DOHH2 (cell line): Measurements from ENCODE around the gene PITRM1.

Experiments
- H3F3A ChIP-seq: fragments of 200-600 bp; sonication (generic), shearing (Covaris generic); 2 replicates; pipeline ENCODE4 v1.6.0; 2016; ENCODE audit warnings: antibody characterized with exemption, mild to moderate bottlenecking; ENCODE audit not compliant: control insufficient read depth, insufficient read depth
- H3K27ac ChIP-seq: fragments of 200-600 bp; sonication (generic); 2 replicates; pipeline ENCODE4 v1.5.1; 2014; ENCODE audit warnings: low read depth, mild to moderate bottlenecking, low read length, moderate library complexity
- H3K27me3 ChIP-seq: fragments of 200-600 bp; sonication (generic); 2 replicates; pipeline ENCODE4 v1.6.1; 2014; ENCODE audit warnings: mild to moderate bottlenecking, low read length, mixed read lengths; ENCODE audit not compliant: control insufficient read depth
- H3K36me3 ChIP-seq: fragments of 200-600 bp; sonication (generic); 2 replicates; pipeline ENCODE4 v1.6.1; 2014; ENCODE audit warnings: mild to moderate bottlenecking, low read length, moderate library complexity, mixed read lengths; ENCODE audit not compliant: control insufficient read depth
- H3K4me1 ChIP-seq: fragments of 200-600 bp; sonication (generic); 2 replicates; pipeline ENCODE4 v1.6.1; 2014; ENCODE audit warnings: mild to moderate bottlenecking, low read length, mixed read lengths; ENCODE audit not compliant: control insufficient read depth
- H3K4me2 ChIP-seq: fragments of 200-600 bp; sonication (generic); 2 replicates; pipeline ENCODE4 v1.6.0; 2014; ENCODE audit warnings: mild to moderate bottlenecking, low read length, moderate library complexity
- H3K4me3 ChIP-seq: fragments of 200-600 bp; sonication (generic); 2 replicates; pipeline ENCODE4 v1.5.1; 2014; ENCODE audit warnings: mild to moderate bottlenecking, low read length, mixed read lengths
- H3K79me2 ChIP-seq: fragments of 200-600 bp; sonication (generic); 2 replicates; pipeline ENCODE4 v1.6.1; 2014; ENCODE audit warnings: mild to moderate bottlenecking, low read length, mixed read lengths; ENCODE audit not compliant: control insufficient read depth
- H3K9me2 ChIP-seq: fragments of 200-600 bp; sonication (generic); replicated peaks from 2 replicates; pipeline ENCODE4 v1.6.1; 2014; ENCODE audit warnings: mild to moderate bottlenecking, low read length, mixed read lengths; ENCODE audit not compliant: control insufficient read depth
- H3K9me3 ChIP-seq: fragments of 200-600 bp; sonication (generic); 2 replicates; pipeline ENCODE4 v1.6.1; 2014; ENCODE audit warnings: antibody characterized with exemption, low read length, mixed read lengths; ENCODE audit not compliant: control insufficient read depth, insufficient read depth
- H4K20me1 ChIP-seq: fragments of 200-600 bp; sonication (generic); 2 replicates; pipeline ENCODE4 v1.6.0; 2014; ENCODE audit warnings: low read depth, mild to moderate bottlenecking, antibody characterized with exemption, low read length, moderate library complexity; ENCODE audit not compliant: control insufficient read depth, insufficient read depth
- EZH2phosphoT487 ChIP-seq: fragments of 200-600 bp; sonication (generic); IDR thresholded peaks from 2 replicates; pipeline ENCODE4 v1.6.1; 2017; ENCODE audit warnings: borderline replicate concordance, mild to moderate bottlenecking, antibody characterized with exemption, low read length, moderate library complexity, mixed read lengths
- TF ChIP-seq, protein P1 (sequence below): fragments of 200-600 bp; sonication (generic); IDR thresholded peaks from one replicate; pipeline ENCODE4 v1.5.1; 2014; ENCODE audit warnings: antibody characterized with exemption, mild to moderate bottlenecking, low read depth, low read length; ENCODE audit not compliant: poor library complexity, severe bottlenecking

The PITRM1 gene

DNA sequence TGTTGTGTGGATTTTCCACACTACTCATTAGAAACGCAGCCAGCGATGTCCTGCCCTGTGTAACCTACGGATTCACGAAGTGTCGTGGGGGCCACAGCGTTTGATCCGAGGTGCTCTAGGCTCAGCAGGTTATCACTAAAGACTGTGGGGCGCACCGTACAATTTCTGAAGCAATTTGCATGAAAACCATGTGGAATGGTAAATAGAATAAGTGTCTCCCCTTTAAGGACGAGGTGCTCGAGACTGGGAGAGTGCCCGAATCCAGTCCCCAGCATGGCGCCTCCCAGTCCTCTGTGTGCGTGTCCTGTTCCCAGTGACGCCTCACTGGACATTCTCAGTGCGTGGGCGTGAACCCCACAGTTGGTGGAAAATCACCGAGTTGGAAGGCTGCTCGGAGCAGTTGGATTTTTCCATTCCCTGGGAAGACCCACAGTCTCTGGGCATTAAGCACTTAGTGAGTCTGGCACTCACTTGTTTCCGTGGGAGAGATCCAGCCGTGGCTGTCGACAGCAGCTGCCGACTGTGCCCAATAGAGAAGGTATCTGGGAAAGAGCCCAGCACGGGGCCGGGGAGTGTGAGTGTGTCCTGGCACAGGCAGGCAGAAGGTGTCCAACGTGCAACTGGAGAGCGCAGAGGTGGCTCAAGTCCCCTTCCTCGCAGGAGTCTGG, 68.2 kb downstream of the PITRM1 start:
- Histone ChIP-seq H3K4me1 (no peaks in the 10 kb centered on the region), H3K4me2 (no peak overlapping the region), H3K79me2 (peaks cover 21% of the 10 kb centered on the region), H3K4me3 (no peak overlapping the region), H3F3A (no peaks in the 10 kb centered on the region), H3K9me3 (no peaks in the 10 kb centered on the region), H3K36me3 (peaks cover 85% of the 10 kb centered on the region), H3K9me2 (no peaks in the 10 kb centered on the region), H3K27ac (no peak overlapping the region), H4K20me1 (0 out of 2 replicates have a peak, but pooled peaks cover 4% of the 10 kb centered on the region), H3K27me3 (no peaks in the 10 kb centered on the region)
- TF ChIP-seq, protein P1, sequence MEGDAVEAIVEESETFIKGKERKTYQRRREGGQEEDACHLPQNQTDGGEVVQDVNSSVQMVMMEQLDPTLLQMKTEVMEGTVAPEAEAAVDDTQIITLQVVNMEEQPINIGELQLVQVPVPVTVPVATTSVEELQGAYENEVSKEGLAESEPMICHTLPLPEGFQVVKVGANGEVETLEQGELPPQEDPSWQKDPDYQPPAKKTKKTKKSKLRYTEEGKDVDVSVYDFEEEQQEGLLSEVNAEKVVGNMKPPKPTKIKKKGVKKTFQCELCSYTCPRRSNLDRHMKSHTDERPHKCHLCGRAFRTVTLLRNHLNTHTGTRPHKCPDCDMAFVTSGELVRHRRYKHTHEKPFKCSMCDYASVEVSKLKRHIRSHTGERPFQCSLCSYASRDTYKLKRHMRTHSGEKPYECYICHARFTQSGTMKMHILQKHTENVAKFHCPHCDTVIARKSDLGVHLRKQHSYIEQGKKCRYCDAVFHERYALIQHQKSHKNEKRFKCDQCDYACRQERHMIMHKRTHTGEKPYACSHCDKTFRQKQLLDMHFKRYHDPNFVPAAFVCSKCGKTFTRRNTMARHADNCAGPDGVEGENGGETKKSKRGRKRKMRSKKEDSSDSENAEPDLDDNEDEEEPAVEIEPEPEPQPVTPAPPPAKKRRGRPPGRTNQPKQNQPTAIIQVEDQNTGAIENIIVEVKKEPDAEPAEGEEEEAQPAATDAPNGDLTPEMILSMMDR, result no peak
- no peak for TF ChIP-seq EZH2phosphoT487

GRCh38 chr10:3103646-3104045, 68.9 kb downstream of the PITRM1 start:
- no peaks in the 10 kb centered on the region for H3K4me1 ChIP-seq
- H3K4me3 ChIP-seq, result no peak overlapping the region
- H3K4me2 ChIP-seq, result no peak overlapping the region
- no peaks in the 10 kb centered on the region for H3K27me3 ChIP-seq
- no peaks in the 10 kb centered on the region for H3K9me3 ChIP-seq
- H3K9me2 ChIP-seq, result no peaks in the 10 kb centered on the region
- no peak for TF ChIP-seq EZH2phosphoT487
- TF ChIP-seq, protein P1, result no peak
- peaks cover 85% of the 10 kb centered on the region for H3K36me3 ChIP-seq
- H3K27ac ChIP-seq, result no peak overlapping the region
- H4K20me1 ChIP-seq, result 0 out of 2 replicates have a peak, but pooled peaks cover 4% of the 10 kb centered on the region
- H3F3A ChIP-seq, result no peaks in the 10 kb centered on the region
- H3K79me2 ChIP-seq, result peaks cover 29% of the 10 kb centered on the region

DNA sequence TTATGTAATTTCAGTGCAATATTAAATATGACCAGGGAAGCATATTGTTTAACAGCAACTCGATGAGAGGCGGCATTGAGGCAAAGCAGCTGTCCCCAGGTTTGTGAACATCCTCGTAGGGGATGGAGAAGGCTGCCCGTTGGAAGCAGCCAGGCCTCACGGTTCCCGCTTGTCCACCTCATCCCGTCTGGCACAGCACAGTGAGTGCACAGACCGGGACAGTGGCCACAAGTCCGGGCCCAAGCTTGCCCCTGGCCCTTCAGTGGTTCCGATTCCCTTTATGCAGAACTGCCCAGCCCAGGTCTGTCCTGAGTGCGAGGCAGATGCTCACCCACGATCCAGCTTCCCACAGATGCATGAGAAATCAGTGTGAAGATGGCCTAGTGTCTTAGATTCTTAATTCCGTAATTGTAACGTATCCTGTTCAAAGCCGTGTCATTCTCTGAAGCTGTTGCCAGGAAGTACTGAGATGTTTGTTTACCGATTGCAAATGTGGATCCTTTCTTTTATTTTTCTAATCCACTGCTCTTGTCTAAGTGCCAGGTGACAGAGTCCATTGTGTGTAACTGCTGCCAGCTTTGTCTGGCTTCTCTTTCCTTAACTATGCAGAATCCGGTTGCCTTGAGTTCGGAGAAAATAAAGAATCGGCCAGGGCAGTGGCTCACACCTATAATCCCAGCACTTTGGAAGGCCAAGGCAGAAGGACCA, 69.7 kb downstream of the PITRM1 start:
- Histone ChIP-seq H3K4me2 (no peak overlapping the region), H3K79me2 (peaks cover 36% of the 10 kb centered on the region), H3F3A (no peaks in the 10 kb centered on the region), H3K9me3 (no peaks in the 10 kb centered on the region), H4K20me1 (0 out of 2 replicates have a peak, but pooled peaks cover 4% of the 10 kb centered on the region), H3K9me2 (no peaks in the 10 kb centered on the region), H3K27me3 (no peaks in the 10 kb centered on the region), H3K4me3 (no peak overlapping the region), H3K4me1 (no peaks in the 10 kb centered on the region), H3K27ac (no peak overlapping the region), H3K36me3 (peaks cover 83% of the 10 kb centered on the region)
- TF ChIP-seq, protein P1, result no peak
- TF ChIP-seq EZH2phosphoT487, result no peak
